Psoas muscle (tissue), 8 donors: ENCODE data around the gene KCNAB2. TPM values are rescaled to one million over a fixed set of nuclear protein-coding genes. Genes with fewer than 3 reads are reported as not detected.
A peak's percentile ranks its signal among the peaks of the same experiment; 100 is the strongest.

ENCODE experiments used
- ATAC-seq, 4 donors: fragments of 200-7000 bp; cut with Tn5 transposase; one replicate each; pipeline ENCODE4 v1.9.1; 2020; ENCODE audit warnings: moderate library complexity in 3 of 4, mild to moderate bottlenecking in 2 of 4
- DNase-seq, 2 donors: peaks; one replicate each; pipeline ENCODE4 v3.0.0-alpha.2; 2020
- H3K27ac ChIP-seq: fragments of 200-600 bp; one replicate; pipeline ENCODE4 v1.8.0; 2022
- H3K27me3 ChIP-seq, 3 donors: fragments of 200-600 bp in 1 of 3; one replicate each; pipeline versions ENCODE4 v1.6.1 to v1.8.0; 2013 to 2022; ENCODE audit warnings: low read length in 2 of 3, mild to moderate bottlenecking in 2 of 3, moderate library complexity in 1 of 3; ENCODE audit not compliant: insufficient read depth in 3 of 3
- H3K36me3 ChIP-seq, 2 donors: fragments of 200-600 bp in 1 of 2; one replicate each; pipeline versions ENCODE4 v1.6.1 to v1.8.0; 2013 to 2022; ENCODE audit warnings: low read depth in 1 of 2, mild to moderate bottlenecking in 1 of 2, moderate library complexity in 1 of 2; ENCODE audit not compliant: insufficient read depth in 1 of 2
- H3K4me1 ChIP-seq: fragments of 200-600 bp; one replicate; pipeline ENCODE4 v1.8.0; 2022
- H3K4me3 ChIP-seq: fragments of 200-600 bp; one replicate; pipeline ENCODE4 v1.8.0; 2022; ENCODE audit warnings: mild to moderate bottlenecking
- H3K9me3 ChIP-seq: fragments of 200-600 bp; one replicate; pipeline ENCODE4 v1.8.0; 2022
- CTCF ChIP-seq: fragments of 200-600 bp; IDR thresholded peaks from one replicate; pipeline ENCODE4 v1.8.0; 2022; ENCODE audit warnings: antibody characterized with exemption
- WGBS, 3 donors: extraction: QIAGEN DNeasy Blood & Tissue Kit; methylation state at CpG; one replicate each; pipeline versions ENCODE4 v1.1.6 to v1.1.7; 2013; 5-methylcytosine and 5-hydroxymethylcytosine counted together
- intact Hi-C, 2 donors: fragments of 100-400 bp; cut with DNase I; formaldehyde crosslinking; loops; one replicate each; pipeline versions ENCODE4 v1.11.0 to v1.14.2; 2022
- polyA plus RNA-seq, 3 donors: library from polyadenylated mRNA; stranded (reverse); fragments of 200-250 nt; gene quantifications; one replicate each; pipeline ENCODE4 v1.2.3, GENCODE V29; 2013
- total RNA-seq, 4 donors: library from RNA; stranded (reverse); fragmentation: NEBNext Ultra II Directional in 2 of 4; extraction: Animal tissue kit (Norgen Biotek cat#: 25700) in 2 of 4; gene quantifications; one replicate each; pipeline versions ENCODE4 v1.2.1 to v1.2.4, GENCODE V29; 2021 to 2023
- donor health status: healthy with polysubstance abuse.
- donor health status: DM: no; HTN: no; CAD: no; lungs with moderate emphysema.
- donor health status: Bipolar disorder and iron deficiency.
- donor health status: healthy.
- donor health status: DM: yes; HTN: yes; CAD: no.
- donor health status: DM: no; HTN: no; CAD: no.
- donor health status: DM: no; HTN: no; CAD: no.
- donor health status: DM: yes; HTN: yes; CAD: no.

The KCNAB2 gene
- total and polyA plus RNA-seq, 7 donors = 0.86 to 8.8 (median 2.1) TPM

- H3K27me3 ChIP-seq = peaks cover 0 to 37% (median 19%) of the 10 kb centered on the region in 3 donors
- no peaks in the 10 kb centered on the region for H3K36me3 ChIP-seq
- DNase-seq (no peak), ATAC-seq (no peak)
- no peaks in the 10 kb centered on the region for H3K9me3 ChIP-seq
- no peak overlapping the region for H3K4me3 ChIP-seq
- H3K27ac ChIP-seq = no peak overlapping the region
- no peaks in the 10 kb centered on the region for H3K4me1 ChIP-seq
- 16 to 30% (median 18%) methylated on average over 16 of the region's 16 CpGs for WGBS, 3 donors
- TF ChIP-seq CTCF = no peak
- intact Hi-C loops = no loop called here
Observed at GRCh38 chr1:6144647-6145395, 99.1 kb downstream of the KCNAB2 start.

GRCh38 chr1:6145396-6145750 is 99.7 kb downstream of the KCNAB2 start:
- intact Hi-C loops = no loop called here
- no peaks in the 10 kb centered on the region for H3K4me1 ChIP-seq
- no peak for ATAC-seq
- H3K4me3 ChIP-seq = no peak overlapping the region
- WGBS, 3 donors = 51 to 59% (median 54%) methylated on average over 2 of the region's 2 CpGs
- no peaks in the 10 kb centered on the region for H3K9me3 ChIP-seq
- H3K36me3 ChIP-seq = no peaks in the 10 kb centered on the region
- peaks cover 0 to 37% (median 19%) of the 10 kb centered on the region in 3 donors for H3K27me3 ChIP-seq
- DNase-seq = no peak
- no peak overlapping the region for H3K27ac ChIP-seq
- no peak for TF ChIP-seq CTCF

- H3K4me1 ChIP-seq = no peaks in the 10 kb centered on the region
- H3K27me3 ChIP-seq = peaks cover 0 to 37% (median 19%) of the 10 kb centered on the region in 3 donors
- H3K36me3 ChIP-seq = no peaks in the 10 kb centered on the region
- DNase-seq (no peak), ATAC-seq (no peak)
- 83 to 87% (median 86%) methylated on average over 24 of the region's 24 CpGs for WGBS, 3 donors
- no peak for TF ChIP-seq CTCF
- H3K27ac ChIP-seq = no peak overlapping the region
- intact Hi-C loops = no loop called here
- no peak overlapping the region for H3K4me3 ChIP-seq
- no peaks in the 10 kb centered on the region for H3K9me3 ChIP-seq
Observed at GRCh38 chr1:6145864-6146410, 100.2 kb downstream of the KCNAB2 start.

GRCh38 chr1:6148497-6149241 is 103.0 kb downstream of the KCNAB2 start:
- no peak overlapping the region for H3K4me3 ChIP-seq
- H3K36me3 ChIP-seq = no peaks in the 10 kb centered on the region
- TF ChIP-seq CTCF = no peak
- no peaks in the 10 kb centered on the region for H3K4me1 ChIP-seq
- intact Hi-C loops = no loop called here
- ATAC-seq (peak; percentile 59 to 78 (median 72)), DNase-seq (peak in 1 of 2 donors; percentile 51)
- H3K27ac ChIP-seq = no peak overlapping the region
- 2 to 4% (median 3%) methylated on average over 38 to 53 of the region's 53 CpGs for WGBS, 3 donors
- peaks cover 0 to 48% (median 19%) of the 10 kb centered on the region in 3 donors for H3K27me3 ChIP-seq
- no peaks in the 10 kb centered on the region for H3K9me3 ChIP-seq
